ENCODE measurements around the gene HBA2.
"Not testable (repeated sequence)": the region's sequence is repeated elsewhere in the genome, so short reads cannot be mapped to it uniquely, and the experiment has no call there.

The HBA2 gene

GRCh38 chr16:155031-155398 is 17.7 kb upstream of the HBA2 start:
- DNase-seq (ENCODE audit: low read depth), result no peak

GRCh38 chr16:159136-159849 is 13.4 kb upstream of the HBA2 start:
- no peak for DNase-seq (ENCODE audit: low read depth)

DNA sequence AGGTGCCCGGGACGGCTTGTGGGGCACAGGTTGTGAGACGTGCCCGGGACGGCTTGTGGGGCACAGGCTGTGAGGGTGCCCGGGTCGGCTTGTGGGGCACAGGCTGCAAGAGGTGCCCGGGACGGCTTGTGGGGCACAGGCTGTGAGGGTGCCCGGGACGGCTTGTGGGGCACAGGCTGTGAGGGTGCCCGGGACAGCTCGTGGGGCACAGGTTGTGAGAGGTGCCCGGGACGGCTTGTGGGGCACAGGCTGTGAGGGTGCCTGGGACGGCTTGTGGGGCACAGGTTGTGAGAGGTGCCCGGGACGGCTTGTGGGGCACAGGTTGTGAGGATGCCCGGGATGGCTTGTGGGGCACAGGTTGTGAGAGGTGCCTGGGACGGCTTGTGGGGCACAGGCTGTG is 12.4 kb upstream of the HBA2 start:
- not testable (repeated sequence) for DNase-seq (ENCODE audit: low read depth)

DNA sequence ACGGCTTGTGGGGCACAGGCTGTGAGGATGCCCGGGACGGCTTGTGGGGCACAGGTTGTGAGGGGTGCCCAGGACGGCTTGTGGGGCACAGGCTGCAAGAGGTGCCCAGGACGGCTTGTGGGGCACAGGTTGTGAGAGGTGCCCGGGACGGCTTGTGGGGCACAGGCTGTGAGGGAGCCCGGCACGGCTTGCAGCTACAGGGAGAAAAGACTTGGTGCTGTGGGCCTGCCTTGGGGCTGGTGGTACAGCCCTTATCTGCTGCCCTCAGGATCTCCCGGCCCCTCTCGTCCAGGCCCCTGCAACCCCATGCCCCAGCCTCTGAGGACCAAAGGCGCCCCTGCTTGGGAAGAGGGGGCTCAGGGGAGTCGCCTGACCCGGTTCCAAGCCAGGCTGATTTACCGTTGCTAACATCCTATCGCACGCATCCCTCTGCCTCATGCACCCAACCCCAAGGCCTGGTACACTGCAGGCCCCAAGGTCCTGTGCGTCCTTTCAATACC is 11.9 kb upstream of the HBA2 start:
- no peak for DNase-seq (ENCODE audit: low read depth)

GRCh38 chr16:162271-162991 is 10.2 kb upstream of the HBA2 start:
- no peak for DNase-seq (ENCODE audit: low read depth)

- DNase-seq (ENCODE audit: low read depth), result not testable (repeated sequence)
Measured at GRCh38 chr16:163139-163538, 9.5 kb upstream of the HBA2 start.

GRCh38 chr16:163696-164095 is 9.0 kb upstream of the HBA2 start:
- not testable (repeated sequence) for DNase-seq (ENCODE audit: low read depth)

DNA sequence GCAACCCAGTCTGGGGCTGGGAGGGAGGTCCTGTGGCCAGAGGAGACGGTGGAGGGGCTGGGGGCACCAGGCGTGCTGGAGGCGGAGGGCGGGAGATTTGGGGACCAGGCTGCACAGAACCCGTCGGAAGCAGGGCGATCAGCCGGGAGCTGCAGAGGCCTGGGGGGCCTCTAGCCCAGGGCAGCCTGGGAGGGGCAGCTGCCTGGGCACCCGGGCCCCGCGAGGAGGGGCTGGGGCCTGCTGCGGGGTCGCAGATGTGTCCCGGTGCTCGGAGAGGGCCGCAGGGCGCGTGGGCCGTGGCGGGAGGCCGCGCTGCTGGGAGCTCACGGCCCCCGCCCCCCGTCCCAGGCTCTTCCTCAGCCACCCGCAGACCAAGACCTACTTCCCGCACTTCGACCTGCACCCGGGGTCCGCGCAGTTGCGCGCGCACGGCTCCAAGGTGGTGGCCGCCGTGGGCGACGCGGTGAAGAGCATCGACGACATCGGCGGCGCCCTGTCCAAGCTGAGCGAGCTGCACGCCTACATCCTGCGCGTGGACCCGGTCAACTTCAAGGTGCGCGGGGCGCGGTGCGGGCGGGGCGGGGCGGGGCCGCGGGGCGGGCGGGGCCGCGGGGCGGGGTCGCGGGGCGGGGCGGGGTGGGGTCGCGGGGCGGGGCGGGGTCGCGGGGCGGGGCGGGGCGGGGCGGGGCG is 8.4 kb upstream of the HBA2 start:
- DNase-seq (ENCODE audit: low read depth), result not testable (repeated sequence)

DNA sequence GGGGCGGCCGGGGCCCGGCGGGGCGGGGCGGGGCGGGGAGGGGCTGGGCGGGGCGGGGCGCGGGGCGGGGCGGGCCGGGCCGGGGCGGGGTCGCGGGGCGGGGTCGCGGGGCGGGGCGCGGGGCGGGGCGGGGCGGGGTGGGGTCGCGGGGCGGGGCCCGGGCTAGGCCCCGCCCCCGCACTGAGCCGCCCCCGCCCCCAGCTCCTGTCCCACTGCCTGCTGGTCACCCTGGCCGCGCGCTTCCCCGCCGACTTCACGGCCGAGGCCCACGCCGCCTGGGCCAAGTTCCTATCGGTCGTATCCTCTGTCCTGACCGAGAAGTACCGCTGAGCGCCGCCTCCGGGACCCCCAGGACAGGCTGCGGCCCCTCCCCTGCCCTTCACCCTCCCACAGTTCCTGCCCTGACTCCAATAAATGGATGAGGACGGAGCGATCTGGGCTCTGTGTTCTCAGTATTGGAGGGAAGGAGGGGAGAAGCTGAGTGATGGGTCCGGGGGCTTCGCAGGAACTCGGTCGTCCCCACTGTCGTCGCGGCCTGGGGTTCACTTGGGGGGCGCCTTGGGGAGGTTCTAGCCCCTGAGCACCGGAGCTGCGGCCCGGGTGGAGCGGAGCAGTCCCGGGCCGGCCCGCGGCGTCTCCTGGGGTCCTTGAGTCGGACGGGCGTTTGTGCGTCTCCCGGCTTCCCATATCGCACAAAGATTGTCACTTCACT is 7.7 kb upstream of the HBA2 start:
- no peak for DNase-seq (ENCODE audit: low read depth)

DNA sequence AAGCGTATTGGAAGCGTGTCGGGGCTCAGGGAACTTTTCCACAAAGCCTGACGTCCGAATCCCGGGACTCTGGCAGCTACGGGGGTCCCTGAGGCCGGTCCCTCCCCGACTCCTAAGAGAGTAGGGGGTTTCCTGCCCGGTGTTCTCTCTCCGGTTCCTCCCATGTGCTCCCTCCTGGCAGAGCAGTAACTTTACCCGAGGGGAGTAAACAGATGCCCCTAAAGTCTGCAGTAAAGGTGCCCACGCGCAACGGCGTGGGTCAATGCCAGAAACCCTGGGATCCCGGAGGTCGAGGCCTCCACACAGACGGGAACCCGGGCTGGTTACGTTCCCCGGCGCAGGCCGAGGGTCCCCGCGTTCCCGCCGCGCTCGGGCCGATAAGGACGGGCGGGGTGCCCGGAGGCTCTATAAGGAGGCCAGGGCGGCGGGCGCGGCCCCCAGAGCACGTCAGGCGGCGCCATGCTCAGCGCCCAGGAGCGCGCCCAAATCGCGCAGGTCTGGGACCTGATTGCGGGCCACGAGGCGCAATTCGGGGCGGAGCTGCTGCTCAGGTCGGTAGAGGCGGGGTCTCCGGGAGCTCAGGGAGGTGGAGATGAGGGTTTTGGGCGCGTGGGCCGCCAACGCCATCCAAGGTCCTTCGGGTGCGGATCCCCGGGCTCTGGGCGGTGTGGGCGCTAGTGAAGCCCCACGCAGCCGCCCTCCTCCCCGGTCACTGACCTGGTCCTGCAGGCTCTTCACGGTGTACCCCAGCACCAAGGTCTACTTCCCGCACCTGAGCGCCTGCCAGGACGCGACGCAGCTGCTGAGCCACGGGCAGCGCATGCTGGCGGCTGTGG is 6.9 kb upstream of the HBA2 start, which contains the start of gene HBM:
HBM (plus strand) TSS at position 440 of the 836 bp plus-strand sequence; CDS start at position 460, 20 bp downstream.
- DNase-seq (ENCODE audit: low read depth), result no peak

DNA sequence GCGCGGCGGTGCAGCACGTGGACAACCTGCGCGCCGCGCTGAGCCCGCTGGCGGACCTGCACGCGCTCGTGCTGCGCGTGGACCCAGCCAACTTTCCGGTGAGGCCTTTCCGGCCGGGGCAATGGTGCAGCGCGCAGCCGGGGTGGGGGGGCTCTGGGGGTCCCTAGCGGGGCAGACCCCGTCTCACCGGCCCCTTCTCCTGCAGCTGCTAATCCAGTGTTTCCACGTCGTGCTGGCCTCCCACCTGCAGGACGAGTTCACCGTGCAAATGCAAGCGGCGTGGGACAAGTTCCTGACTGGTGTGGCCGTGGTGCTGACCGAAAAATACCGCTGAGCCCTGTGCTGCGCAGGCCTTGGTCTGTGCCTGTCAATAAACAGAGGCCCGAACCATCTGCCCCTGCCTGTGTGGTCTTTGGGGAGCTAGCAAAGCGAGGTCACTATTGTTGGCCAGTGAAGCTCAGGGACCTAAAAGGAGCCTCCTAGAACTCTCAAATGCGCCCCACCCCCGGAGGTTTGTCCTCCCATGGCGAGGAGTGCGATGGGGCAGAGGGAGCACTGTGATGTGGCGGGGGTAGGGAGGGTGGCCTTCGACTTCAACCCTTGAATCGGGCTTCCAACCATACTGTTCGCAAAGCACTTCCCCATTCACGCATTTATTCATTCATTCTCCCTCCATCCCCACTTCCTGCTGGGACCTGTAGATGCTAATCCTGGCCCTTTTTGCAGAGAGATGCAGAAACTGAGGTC is 6.1 kb upstream of the HBA2 start:
- no peak for DNase-seq (ENCODE audit: low read depth)

DNA sequence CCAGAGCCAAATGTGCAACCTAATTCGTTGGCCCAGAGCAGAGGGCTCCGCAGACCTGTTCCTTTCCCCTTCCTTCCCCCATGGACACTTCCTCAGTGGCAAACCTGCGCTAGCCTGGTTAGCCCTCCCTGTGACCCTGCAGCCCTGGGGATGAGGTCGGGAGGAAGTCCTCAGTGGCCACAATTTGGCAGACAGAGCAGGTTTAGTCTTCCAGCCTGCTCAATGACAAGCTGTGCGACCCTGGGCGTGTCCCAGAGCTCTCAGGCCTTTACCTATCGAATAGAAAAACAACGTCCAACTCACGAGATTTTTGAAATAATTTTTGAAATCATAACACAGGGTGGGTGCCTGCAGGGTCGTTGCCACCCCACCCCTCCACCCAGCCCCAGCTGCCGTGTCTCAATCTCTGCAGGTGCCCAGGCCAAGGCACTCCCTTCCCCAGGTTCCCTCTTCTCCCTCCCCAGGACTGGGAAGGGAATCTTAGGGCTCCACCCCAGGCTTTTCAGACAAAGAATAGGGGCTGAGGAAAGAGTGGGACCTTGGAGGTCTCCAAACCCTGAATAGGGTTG is 5.5 kb upstream of the HBA2 start:
- DNase-seq (ENCODE audit: low read depth), result no peak

DNA sequence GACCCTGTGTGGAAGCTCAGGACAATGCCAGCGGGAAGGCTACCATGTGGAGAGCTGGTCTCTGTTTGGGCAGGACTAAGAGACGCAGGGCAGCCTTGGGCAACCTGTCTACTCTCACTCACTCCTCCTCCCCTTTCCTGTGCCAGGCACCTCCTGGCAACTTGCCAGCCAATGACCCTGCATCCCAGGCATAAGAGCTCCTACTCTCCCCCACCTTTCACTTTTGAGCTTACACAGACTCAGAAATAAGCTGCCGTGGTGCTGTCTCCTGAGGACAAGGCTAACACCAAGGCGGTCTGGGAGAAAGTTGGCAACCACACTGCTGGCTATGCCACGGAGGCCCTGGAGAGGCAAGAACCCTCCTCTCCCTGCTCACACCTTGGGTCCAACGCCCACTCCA is 4.3 kb upstream of the HBA2 start:
- DNase-seq (ENCODE audit: low read depth), result no peak

DNA sequence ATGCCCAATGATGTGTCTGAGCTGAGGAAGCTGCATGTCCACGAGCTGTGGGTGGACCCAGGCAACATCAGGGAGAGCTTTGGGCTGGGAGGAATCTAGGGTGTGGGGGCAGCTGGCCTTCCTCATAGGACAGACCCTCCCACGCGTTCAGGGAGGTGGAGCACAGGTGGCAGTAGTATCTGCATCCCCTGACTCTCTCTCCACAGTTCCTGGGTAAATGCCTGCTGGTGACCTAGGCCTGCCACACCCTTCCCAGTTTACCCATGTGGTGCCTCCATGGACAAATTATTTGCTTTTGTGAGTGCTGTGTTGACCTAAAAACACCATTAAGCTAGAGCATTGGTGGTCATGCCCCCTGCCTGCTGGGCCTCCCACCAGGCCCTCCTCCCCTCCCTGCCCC is 3.7 kb upstream of the HBA2 start:
- no peak for DNase-seq (ENCODE audit: low read depth)

DNA sequence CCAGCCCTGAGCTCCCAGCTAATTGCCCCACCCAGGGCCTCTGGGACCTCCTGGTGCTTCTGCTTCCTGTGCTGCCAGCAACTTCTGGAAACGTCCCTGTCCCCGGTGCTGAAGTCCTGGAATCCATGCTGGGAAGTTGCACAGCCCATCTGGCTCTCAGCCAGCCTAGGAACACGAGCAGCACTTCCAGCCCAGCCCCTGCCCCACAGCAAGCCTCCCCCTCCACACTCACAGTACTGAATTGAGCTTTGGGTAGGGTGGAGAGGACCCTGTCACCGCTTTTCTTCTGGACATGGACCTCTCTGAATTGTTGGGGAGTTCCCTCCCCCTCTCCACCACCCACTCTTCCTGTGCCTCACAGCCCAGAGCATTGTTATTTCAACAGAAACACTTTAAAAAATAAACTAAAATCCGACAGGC is 2.6 kb upstream of the HBA2 start:
- DNase-seq (ENCODE audit: low read depth), result not testable (repeated sequence)

DNA sequence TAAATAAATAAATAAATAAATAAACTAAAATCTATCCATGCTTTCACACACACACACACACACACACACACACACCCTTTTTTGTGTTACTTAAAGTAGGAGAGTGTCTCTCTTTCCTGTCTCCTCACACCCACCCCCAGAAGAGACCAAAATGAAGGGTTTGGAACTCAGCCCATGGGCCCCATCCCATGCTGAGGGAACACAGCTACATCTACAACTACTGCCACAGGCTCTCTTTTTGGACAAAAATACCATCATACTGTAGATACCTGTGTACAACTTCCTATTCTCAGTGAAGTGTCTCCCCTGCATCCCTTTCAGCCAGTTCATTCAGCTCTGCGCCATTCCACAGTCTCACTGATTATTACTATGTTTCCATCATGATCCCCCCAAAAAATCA is 1.9 kb upstream of the HBA2 start:
- no peak for DNase-seq (ENCODE audit: low read depth)

- not testable (repeated sequence) for DNase-seq (ENCODE audit: low read depth)
Measured at GRCh38 chr16:173211-173854, 657 bp downstream of the HBA2 start.

DNA sequence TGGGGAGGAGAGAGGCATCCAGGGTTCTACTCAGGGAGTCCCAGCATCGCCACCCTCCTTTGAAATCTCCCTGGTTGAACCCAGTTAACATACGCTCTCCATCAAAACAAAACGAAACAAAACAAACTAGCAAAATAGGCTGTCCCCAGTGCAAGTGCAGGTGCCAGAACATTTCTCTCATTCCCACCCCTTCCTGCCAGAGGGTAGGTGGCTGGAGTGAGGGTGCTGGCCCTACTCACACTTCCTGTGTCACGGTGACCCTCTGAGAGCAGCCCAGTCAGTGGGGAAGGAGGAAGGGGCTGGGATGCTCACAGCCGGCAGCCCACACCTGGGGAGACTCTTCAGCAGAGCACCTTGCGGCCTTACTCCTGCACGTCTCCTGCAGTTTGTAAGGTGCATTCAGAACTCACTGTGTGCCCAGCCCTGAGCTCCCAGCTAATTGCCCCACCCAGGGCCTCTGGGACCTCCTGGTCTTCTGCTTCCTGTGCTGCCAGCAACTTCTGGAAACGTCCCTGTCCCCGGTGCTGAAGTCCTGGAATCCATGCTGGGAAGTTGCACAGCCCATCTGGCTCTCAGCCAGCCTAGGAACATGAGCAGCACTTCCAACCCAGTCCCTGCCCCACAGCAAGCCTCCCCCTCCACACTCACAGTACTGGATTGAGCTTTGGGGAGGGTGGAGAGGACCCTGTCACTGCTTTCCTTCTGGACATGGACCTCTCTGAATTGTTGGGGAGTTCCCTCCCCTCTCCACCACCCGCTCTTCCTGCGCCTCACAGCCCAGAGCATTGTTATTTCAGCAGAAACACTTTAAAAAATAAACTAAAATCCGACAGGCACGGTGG is 1.5 kb downstream of the HBA2 start:
- DNase-seq (ENCODE audit: low read depth), result not testable (repeated sequence)
